ENCODE results near the gene USP17L21. TPM values are rescaled to one million over a fixed set of nuclear protein-coding genes. Genes with fewer than 3 reads are reported as not detected.
"Not testable (repeated sequence)": the region's sequence is repeated elsewhere in the genome, so short reads cannot be mapped to it uniquely, and the experiment has no call there.

The USP17L21 gene
- total RNA-seq (not detected), polyA plus RNA-seq (not detected)
- long read RNA-seq, donor 1, result 0 reads
- long read RNA-seq, donor 2, result 0 reads
- long read RNA-seq, donor 3, result 0 reads
- long read RNA-seq, donor 4, result 0 reads
- long read RNA-seq, donor 5, result 0 reads
- long read RNA-seq, donor 6, result 0 reads
- long read RNA-seq, donor 7, result 0 reads
- long read RNA-seq, donor 8, result 0 reads
- long read RNA-seq, donor 9, result 0 reads
- long read RNA-seq, donor 10, result 0 reads

- H3K4me3 ChIP-seq; DNase-seq; H3K36me3 ChIP-seq; H3K27ac ChIP-seq; H3K4me1 ChIP-seq; intact Hi-C loops (cut with DNase I; ENCODE audit: low total_unique reads); H3K27me3 ChIP-seq; H3K9me3 ChIP-seq: not testable (repeated sequence)
- WGBS, 5 donors, result no CpG with 5 or more reads among the region's 13 CpGs
Observed at GRCh38 chr4:9262572-9262971, at the start of gene USP17L21. Gene USP17L21, plus strand, starts transcription at chr4:9262872. Its CDS starts 0 bp downstream, at chr4:9262872.

- intact Hi-C loops (cut with DNase I; ENCODE audit: low total_unique reads); H3K27me3 ChIP-seq; H3K36me3 ChIP-seq; H3K27ac ChIP-seq; H3K4me1 ChIP-seq; H3K9me3 ChIP-seq; H3K4me3 ChIP-seq: not testable (repeated sequence)
- 73 to 83% (median 81%) methylated on average over 9 to 11 of the region's 14 CpGs for WGBS, 5 donors
- peak in 1 of 2 donors; percentile 18 for DNase-seq
Observed at GRCh38 chr4:9214701-9215100, 48.0 kb upstream of the USP17L21 start.

- H3K36me3 ChIP-seq; intact Hi-C loops (cut with DNase I; ENCODE audit: low total_unique reads): not testable (repeated sequence)
- 96% methylated on average over 10 of the region's 14 CpGs; no CpG with 5 or more reads in 4 of the 5 donors for WGBS, 5 donors
Observed at GRCh38 chr4:9215105-9215504, 47.6 kb upstream of the USP17L21 start, which contains the start of gene USP17L11. Gene USP17L11, plus strand, starts transcription at chr4:9215405. Its CDS starts 0 bp downstream, at chr4:9215405.

DNA sequence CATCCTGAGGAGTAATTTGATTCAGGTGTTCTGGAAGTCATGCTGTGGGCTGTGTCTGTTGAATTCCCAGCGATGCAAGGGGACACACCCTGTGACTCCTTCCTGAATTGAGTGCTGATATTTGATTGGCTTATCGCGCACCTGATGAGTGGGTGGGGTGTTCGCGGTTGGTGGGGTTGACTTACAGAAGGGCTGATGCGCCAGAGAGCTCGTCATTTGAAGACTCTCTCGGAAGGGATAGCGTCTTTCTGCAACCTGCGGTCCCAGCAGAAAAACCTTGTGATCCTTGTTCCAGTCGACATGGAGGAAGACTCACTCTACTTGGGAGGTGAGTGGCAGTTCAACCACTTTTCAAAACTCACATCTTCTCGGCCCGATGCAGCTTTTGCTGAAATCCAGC, 42.8 kb upstream of the USP17L21 start, which contains the start of gene USP17L12:
USP17L12 (plus strand) TSS at position 301 of the 400 bp plus-strand sequence; CDS start at position 301, 0 bp downstream.
- H3K36me3 ChIP-seq; intact Hi-C loops (cut with DNase I; ENCODE audit: low total_unique reads); H3K4me3 ChIP-seq; H3K27ac ChIP-seq; H3K4me1 ChIP-seq; H3K9me3 ChIP-seq; DNase-seq; H3K27me3 ChIP-seq: not testable (repeated sequence)
- no CpG with 5 or more reads among the region's 13 CpGs for WGBS, 5 donors

More at GRCh38 chr4:9215105-9215504, 47.6 kb upstream of the USP17L21 start, which contains the start of gene USP17L11:
- H3K4me3 ChIP-seq, H3K27ac ChIP-seq, H3K27me3 ChIP-seq, H3K9me3 ChIP-seq, DNase-seq, H3K4me1 ChIP-seq: not testable (repeated sequence)

DNA sequence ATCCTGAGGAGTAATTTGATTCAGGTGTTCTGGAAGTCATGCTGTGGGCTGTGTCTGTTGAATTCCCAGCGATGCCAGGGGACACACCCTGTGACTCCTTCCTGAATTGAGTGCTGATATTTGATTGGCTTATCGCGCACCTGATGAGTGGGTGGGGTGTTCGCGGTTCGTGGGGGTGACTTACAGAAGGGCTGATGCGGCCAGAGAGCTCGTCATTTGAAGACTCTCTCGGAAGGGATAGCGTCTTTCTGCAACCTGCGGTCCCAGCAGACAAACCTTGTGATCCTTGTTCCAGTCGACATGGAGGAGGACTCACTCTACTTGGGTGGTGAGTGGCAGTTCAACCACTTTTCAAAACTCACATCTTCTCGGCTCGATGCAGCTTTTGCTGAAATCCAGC, 38.1 kb upstream of the USP17L21 start, which contains the start of gene USP17L13:
USP17L13 (plus strand) TSS at position 301 of the 400 bp plus-strand sequence; CDS start at position 301, 0 bp downstream.
- H3K4me1 ChIP-seq; H3K27ac ChIP-seq; H3K9me3 ChIP-seq; H3K36me3 ChIP-seq; intact Hi-C loops (cut with DNase I; ENCODE audit: low total_unique reads); H3K27me3 ChIP-seq; DNase-seq; H3K4me3 ChIP-seq: not testable (repeated sequence)
- no CpG with 5 or more reads among the region's 14 CpGs for WGBS, 5 donors

DNA sequence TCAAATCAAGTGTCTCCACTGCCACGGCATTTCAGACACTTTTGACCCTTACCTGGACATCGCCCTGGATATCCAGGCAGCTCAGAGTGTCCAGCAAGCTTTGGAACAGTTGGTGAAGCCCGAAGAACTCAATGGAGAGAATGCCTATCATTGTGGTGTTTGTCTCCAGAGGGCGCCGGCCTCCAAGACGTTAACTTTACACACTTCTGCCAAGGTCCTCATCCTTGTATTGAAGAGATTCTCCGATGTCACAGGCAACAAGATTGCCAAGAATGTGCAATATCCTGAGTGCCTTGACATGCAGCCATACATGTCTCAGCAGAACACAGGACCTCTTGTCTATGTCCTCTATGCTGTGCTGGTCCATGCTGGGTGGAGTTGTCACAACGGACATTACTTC, 32.4 kb upstream of the USP17L21 start:
- peak in 1 of 2 donors; percentile 22 for DNase-seq
- 88 to 92% (median 89%) methylated on average over 2 to 5 of the region's 8 CpGs for WGBS, 5 donors
- H3K4me1 ChIP-seq; intact Hi-C loops (cut with DNase I; ENCODE audit: low total_unique reads); H3K36me3 ChIP-seq; H3K9me3 ChIP-seq; H3K4me3 ChIP-seq; H3K27ac ChIP-seq; H3K27me3 ChIP-seq: not testable (repeated sequence)

DNA sequence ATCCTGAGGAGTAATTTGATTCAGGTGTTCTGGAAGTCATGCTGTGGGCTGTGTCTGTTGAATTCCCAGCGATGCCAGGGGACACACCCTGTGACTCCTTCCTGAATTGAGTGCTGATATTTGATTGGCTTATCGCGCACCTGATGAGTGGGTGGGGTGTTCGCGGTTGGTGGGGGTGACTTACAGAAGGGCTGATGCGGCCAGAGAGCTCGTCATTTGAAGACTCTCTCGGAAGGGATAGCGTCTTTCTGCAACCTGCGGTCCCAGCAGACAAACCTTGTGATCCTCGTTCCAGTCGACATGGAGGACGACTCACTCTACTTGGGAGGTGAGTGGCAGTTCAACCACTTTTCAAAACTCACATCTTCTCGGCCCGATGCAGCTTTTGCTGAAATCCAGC, 28.6 kb upstream of the USP17L21 start, which contains the start of gene USP17L15:
USP17L15 (plus strand) TSS at position 301 of the 400 bp plus-strand sequence; CDS start at position 301, 0 bp downstream.
- H3K27me3 ChIP-seq; H3K9me3 ChIP-seq; H3K4me3 ChIP-seq; H3K36me3 ChIP-seq; intact Hi-C loops (cut with DNase I; ENCODE audit: low total_unique reads); H3K4me1 ChIP-seq; DNase-seq; H3K27ac ChIP-seq: not testable (repeated sequence)
- WGBS, 5 donors, result no CpG with 5 or more reads among the region's 15 CpGs

- WGBS, 5 donors, result 77 to 84% (median 83%) methylated on average over 8 to 11 of the region's 12 CpGs; no CpG with 5 or more reads in 2 of the 5 donors
- H3K9me3 ChIP-seq; H3K27ac ChIP-seq; H3K4me3 ChIP-seq; H3K27me3 ChIP-seq; intact Hi-C loops (cut with DNase I; ENCODE audit: low total_unique reads); H3K36me3 ChIP-seq; H3K4me1 ChIP-seq: not testable (repeated sequence)
- DNase-seq, result peak; percentile 1 to 18
Observed at GRCh38 chr4:9238461-9238860, 24.2 kb upstream of the USP17L21 start.

GRCh38 chr4:9243579-9243978, 19.1 kb upstream of the USP17L21 start, which contains the start of gene USP17L17:
Gene USP17L17, plus strand, starts transcription at chr4:9243879. Its CDS starts 0 bp downstream, at chr4:9243879.
- H3K4me3 ChIP-seq; H3K9me3 ChIP-seq; intact Hi-C loops (cut with DNase I; ENCODE audit: low total_unique reads); H3K27me3 ChIP-seq; DNase-seq; H3K4me1 ChIP-seq; H3K36me3 ChIP-seq; H3K27ac ChIP-seq: not testable (repeated sequence)
- WGBS, 5 donors, result 86 to 98% (median 96%) methylated on average over 5 to 7 of the region's 14 CpGs

DNA sequence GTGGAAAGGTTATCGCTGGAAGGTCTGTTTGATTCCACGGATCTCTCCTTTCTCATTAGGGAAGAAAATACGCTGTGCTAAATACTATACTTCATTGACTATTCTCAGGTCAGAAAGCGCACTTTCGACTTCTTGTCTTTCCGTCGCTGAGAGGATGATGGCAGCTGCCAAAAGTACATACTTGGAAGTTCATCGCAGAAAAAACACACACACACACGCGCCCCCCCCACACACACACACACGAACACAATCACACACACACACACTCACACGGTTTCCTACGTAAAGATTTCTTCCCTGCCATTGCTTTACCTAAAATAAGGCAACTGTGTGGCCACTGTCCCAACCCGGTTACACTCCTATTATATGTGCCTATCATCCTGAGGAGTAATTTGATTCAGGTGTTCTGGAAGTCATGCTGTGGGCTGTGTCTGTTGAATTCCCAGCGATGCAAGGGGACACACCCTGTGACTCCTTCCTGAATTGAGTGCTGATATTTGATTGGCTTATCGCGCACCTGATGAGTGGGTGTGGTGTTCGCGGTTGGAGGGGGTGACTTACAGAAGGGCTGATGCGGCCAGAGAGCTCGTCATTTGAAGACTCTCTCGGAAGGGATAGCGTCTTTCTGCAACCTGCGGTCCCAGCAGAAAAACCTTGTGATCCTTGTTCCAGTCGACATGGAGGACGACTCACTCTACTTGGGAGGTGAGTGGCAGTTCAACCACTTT, 14.6 kb upstream of the USP17L21 start, which contains the start of gene USP17L18:
USP17L18 (plus strand) TSS at position 678 of the 728 bp plus-strand sequence; CDS start at position 678, 0 bp downstream.
- H3K9me3 ChIP-seq; H3K4me1 ChIP-seq; H3K36me3 ChIP-seq; H3K27ac ChIP-seq; H3K27me3 ChIP-seq; H3K4me3 ChIP-seq; intact Hi-C loops (cut with DNase I; ENCODE audit: low total_unique reads): not testable (repeated sequence)
- WGBS, 5 donors, result 84 to 92% (median 87%) methylated on average over 8 to 20 of the region's 26 CpGs
- peak; percentile 3 to 26 for DNase-seq

DNA sequence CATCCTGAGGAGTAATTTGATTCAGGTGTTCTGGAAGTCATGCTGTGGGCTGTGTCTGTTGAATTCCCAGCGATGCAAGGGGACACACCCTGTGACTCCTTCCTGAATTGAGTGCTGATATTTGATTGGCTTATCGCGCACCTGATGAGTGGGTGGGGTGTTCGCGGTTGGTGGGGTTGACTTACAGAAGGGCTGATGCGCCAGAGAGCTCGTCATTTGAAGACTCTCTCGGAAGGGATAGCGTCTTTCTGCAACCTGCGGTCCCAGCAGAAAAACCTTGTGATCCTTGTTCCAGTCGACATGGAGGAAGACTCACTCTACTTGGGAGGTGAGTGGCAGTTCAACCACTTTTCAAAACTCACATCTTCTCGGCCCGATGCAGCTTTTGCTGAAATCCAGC, 9.6 kb upstream of the USP17L21 start, which contains the start of gene USP17L19:
USP17L19 (plus strand) TSS at position 301 of the 400 bp plus-strand sequence; CDS start at position 301, 0 bp downstream.
- no CpG with 5 or more reads among the region's 13 CpGs for WGBS, 5 donors
- H3K4me1 ChIP-seq; H3K9me3 ChIP-seq; H3K36me3 ChIP-seq; H3K27me3 ChIP-seq; H3K4me3 ChIP-seq; H3K27ac ChIP-seq; intact Hi-C loops (cut with DNase I; ENCODE audit: low total_unique reads); DNase-seq: not testable (repeated sequence)

All from stomach (tissue), 19 donors.